ENCODE results near the gene ATG4B.

DNA sequence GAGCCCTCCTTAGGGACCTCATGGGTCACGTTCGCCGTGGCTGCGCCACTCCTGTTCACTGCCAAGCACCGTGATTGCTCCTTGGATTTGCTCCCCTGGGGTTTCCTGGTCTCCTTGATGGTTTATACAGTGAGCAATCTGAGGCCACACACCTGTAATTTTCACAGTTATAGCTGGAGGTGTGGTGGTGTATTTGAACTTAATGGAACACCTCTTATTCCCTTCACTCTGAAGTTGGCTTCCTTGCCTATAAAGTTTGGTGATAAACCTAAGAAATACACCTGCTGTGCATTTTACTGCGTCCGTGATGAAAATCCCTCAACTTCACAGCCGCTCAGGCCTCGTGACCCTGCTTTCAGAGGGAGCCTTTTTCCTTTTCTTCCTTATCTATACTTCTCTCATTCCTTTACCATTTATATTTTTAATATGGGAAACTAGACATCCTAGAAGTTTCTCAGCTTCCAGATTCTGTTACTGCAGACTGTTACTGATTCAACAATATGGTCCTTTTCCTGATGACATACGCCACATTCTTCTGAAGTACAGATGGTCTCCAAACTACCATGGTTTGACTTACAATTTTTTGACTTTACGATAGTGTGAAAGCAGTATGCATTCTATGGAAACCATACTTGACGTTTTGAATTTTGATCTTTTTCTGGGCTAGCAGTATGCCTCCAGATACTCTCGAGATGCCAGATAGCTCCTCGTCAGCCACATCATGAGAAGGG, 8.6 kb downstream of the ATG4B start:
- TF ChIP-seq, protein P1, sequence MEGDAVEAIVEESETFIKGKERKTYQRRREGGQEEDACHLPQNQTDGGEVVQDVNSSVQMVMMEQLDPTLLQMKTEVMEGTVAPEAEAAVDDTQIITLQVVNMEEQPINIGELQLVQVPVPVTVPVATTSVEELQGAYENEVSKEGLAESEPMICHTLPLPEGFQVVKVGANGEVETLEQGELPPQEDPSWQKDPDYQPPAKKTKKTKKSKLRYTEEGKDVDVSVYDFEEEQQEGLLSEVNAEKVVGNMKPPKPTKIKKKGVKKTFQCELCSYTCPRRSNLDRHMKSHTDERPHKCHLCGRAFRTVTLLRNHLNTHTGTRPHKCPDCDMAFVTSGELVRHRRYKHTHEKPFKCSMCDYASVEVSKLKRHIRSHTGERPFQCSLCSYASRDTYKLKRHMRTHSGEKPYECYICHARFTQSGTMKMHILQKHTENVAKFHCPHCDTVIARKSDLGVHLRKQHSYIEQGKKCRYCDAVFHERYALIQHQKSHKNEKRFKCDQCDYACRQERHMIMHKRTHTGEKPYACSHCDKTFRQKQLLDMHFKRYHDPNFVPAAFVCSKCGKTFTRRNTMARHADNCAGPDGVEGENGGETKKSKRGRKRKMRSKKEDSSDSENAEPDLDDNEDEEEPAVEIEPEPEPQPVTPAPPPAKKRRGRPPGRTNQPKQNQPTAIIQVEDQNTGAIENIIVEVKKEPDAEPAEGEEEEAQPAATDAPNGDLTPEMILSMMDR (IDR thresholded peaks at IDR 0.05) = no peak
- TF ChIP-seq POLR2A (IDR thresholded peaks at IDR 0.05) (no peak), POLR2AphosphoS5 (IDR thresholded peaks at IDR 0.05) (no peak)
